Superior temporal gyrus (tissue), 1 donor: Measurements from ENCODE around the gene STXBP5.
A peak's percentile ranks its signal among the peaks of the same experiment; 100 is the strongest.
"Not testable (repeated sequence)": the region's sequence is repeated elsewhere in the genome, so short reads cannot be mapped to it uniquely, and the experiment has no call there.

Experiments
- DNase-seq: peaks from one replicate; pipeline ENCODE4 v3.0.0-alpha.2; 2016; ENCODE audit errors: extremely low spot score

STXBP5 gene

GRCh38 chr6:147245693-147246092 lies 41.5 kb downstream of the STXBP5 start:
- no peak for DNase-seq

DNA sequence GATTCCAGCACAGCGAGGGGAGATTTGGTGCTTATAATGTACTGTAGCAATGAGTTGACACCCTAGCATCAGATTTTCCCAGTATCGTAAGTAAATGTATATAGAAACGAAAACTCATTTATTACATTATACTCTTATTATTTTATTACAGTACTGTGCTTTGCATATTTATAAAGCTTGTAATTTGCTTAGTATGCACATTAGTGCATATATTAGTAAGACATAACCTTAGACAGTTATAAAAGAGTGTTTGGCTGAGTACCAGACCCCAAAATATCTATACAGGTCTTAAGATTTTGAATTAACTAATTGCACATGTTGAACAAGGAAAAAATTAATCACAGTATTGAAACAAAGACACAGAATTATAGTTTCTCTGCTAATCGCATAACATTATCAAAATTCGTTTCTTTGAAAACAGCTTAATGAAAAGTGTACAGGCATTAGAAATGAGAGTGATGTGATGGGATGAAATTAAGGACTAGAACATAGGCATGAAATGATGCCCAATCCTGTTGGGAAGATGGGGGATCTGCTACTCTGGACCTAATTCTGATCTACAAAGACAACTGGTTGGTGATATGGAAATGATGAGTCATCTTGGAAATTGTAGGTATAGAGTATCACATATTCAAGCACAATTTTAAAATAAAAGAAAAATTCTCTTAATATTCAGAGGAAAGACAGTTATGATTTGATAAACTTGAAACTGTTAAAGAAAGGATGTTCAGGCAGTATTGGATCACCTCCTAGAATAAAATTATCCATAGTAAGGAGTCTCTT lies 42.8 kb downstream of the STXBP5 start:
- DNase-seq = no peak

- no peak for DNase-seq
Observed at GRCh38 chr6:147248859-147249258, 44.6 kb downstream of the STXBP5 start.

- no peak for DNase-seq
Observed at GRCh38 chr6:147251072-147251471, 46.9 kb downstream of the STXBP5 start.

DNA sequence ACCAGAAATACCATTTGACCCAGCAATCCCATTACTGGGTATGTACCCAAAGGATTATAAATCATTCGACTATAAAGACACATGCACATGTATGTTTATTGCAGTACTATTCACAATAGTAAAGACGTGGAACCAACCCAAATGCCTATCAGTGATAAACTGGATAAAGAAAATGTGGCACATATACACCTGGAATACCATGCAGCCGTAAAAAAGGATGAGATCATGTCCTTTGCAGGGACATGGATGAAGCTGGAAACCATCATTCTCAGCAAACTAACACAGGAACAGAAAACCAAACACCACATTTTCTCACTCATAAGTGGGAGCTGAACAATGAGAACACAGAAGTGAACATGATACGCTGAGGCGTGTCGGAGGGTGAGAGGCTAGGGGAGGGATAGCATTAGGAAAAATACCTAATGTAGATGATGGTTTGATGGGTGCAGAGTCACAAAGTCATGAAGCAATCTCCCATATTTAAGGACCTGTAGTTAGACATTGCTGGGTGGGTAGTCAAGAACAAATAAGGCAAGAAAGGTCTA lies 50.8 kb downstream of the STXBP5 start:
- DNase-seq = not testable (repeated sequence)

GRCh38 chr6:147255948-147256674 lies 51.9 kb downstream of the STXBP5 start:
- DNase-seq = no peak

GRCh38 chr6:147257760-147258159 lies 53.5 kb downstream of the STXBP5 start:
- DNase-seq = no peak

DNA sequence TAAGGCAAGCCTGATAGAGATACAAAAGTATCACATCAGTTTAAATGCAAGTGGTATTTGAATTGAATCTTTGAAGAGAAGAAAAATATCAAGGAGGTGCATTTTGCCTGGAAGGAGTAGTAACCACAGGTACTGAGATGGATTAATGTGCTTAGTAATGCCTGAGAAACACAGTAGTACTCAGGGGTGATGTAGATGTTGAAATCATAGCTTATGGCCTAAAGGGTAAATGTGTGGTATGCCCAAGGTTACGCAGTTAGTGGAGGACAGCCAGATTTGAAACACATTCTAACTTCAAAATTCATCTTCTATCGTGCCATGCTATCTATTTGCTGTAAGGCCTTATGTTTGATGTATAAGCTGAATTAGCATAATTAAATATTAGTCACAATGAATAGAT lies 55.9 kb downstream of the STXBP5 start:
- DNase-seq = no peak

DNA sequence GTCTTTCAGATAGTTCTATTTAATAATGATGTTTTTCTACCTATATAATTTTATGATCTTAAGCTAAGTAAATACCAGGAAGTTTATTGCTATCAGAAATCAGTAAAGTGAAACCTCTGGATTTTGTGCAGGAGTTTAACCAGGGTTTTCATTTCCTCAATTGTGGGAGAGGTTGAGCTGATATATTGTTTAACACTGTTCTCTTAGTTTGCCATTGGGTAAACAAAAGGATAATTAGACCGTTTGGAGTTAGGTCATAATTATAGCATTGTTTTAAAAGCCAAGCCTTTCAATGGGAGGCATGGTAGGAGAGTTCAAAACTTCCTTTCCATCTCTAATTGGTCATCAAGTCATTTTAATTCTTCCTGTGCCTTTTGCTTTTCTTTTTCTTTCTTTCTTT lies 58.7 kb downstream of the STXBP5 start:
- DNase-seq = no peak

- DNase-seq = no peak
Observed at GRCh38 chr6:147266821-147267220, 62.6 kb downstream of the STXBP5 start.

DNA sequence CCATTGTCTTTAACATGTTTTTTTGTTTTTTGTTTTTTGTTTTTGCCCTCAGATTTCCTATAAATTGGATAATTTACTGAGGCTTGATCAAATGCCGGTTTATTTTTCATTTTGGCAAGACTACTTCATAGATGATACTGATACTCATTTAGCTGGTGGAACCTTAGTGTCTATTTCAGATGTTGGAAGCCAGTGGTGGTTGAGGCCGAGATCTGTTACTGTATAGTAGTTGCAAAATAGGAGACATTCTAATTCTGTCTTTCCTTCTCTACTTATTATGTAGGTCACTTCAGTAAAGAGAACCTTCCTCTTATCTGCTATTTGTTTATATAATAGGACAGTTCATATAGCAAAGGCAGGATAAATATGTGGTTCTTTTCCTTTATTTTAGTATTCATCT lies 63.4 kb downstream of the STXBP5 start:
- DNase-seq = no peak

DNA sequence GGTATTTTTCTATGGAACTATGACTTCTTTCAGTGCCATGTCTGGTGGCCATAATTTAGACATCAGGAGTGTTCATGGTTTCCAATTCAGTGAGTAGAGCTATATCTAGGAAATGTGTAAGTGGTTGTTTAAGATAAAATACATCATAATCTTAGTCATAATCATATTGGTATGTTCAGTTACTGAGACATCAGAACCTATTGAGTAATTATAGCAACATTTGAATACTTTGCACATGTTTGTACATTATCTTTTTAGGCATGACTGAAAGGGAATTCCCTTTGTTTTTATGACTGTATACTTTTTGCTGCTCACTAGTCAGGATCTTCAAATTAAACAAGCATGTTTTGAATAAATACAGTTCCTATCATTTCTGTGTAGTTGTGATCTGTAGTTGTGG lies 64.0 kb downstream of the STXBP5 start:
- no peak for DNase-seq

- DNase-seq = no peak
Observed at GRCh38 chr6:147274012-147274411, 69.8 kb downstream of the STXBP5 start.

DNA sequence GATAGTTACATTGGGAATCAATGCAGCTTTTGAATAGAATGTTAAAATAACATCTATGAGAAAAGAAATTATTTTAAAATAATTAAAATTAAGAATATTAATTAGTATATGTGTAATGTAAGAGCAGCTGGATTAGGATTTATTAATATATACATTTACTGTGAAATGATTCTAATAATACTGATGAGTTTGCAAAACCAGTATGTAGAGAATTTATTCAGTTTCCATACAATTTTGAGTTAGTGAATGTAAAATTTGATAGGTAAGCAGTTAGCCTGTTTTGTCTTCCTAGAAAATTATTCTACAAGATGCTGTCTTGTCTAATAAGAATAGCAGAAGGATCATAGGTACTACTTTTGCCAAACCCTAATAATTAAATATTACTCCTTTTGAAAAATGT lies 70.6 kb downstream of the STXBP5 start:
- DNase-seq = no peak

DNA sequence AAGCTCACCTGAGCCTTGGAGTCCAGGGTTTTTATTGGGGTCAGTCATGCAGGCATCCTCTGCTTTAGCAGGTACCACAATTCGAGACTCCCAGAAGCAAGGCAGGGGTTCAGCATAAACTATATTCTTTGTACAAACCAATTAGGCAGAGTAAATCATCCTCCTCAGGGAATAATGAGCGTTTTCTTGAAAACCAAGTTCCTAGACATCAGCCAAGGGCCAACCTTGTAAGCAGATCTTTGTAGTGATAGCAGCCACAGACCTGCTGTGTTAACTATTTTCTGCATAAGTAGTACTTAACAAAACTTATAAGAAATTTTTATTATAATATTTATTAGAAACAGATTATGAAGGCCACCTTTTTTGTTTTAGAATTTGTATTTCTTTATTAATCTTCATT lies 74.7 kb downstream of the STXBP5 start:
- DNase-seq = no peak

DNA sequence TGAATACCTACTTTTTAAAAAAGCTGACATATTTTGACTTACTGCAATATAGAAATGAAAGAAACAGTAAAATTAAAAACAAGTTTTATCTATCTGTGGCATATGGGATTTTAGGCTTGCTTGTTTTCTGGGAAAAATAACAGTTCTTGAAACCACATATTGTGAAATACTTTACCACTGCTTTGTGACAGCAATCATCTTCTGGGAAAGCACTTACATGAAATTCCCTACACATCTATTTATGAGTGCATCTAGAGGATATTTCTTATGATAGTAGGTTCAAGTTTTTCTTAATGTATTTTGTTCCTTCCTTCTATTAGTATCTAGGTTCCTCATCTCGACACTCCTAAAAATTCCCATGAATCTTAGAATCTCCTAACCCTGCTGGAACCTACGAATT lies 75.2 kb downstream of the STXBP5 start:
- no peak for DNase-seq

GRCh38 chr6:147281895-147282565 lies 77.8 kb downstream of the STXBP5 start:
- no peak for DNase-seq

DNA sequence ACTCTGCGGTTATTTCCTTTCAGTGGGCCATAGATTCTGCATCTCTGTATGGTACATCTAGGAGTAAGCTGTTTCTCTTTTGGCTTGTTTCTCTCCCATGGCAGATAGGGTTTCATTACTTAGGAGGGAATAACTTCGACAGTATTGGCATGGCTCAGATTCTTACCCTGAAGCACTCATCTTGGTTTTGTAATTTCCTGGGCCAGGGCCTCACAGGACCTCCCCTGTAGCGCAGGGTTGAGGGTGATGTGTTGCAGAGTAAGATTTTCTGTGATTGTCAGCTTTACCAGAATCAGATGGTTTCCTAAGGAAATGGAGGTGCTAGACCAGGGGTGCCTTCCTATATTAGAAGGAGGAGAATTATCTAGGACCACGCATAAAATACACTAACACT lies 78.3 kb downstream of the STXBP5 start:
- no peak for DNase-seq

GRCh38 chr6:147283460-147283859 lies 79.2 kb downstream of the STXBP5 start:
- DNase-seq = no peak

DNA sequence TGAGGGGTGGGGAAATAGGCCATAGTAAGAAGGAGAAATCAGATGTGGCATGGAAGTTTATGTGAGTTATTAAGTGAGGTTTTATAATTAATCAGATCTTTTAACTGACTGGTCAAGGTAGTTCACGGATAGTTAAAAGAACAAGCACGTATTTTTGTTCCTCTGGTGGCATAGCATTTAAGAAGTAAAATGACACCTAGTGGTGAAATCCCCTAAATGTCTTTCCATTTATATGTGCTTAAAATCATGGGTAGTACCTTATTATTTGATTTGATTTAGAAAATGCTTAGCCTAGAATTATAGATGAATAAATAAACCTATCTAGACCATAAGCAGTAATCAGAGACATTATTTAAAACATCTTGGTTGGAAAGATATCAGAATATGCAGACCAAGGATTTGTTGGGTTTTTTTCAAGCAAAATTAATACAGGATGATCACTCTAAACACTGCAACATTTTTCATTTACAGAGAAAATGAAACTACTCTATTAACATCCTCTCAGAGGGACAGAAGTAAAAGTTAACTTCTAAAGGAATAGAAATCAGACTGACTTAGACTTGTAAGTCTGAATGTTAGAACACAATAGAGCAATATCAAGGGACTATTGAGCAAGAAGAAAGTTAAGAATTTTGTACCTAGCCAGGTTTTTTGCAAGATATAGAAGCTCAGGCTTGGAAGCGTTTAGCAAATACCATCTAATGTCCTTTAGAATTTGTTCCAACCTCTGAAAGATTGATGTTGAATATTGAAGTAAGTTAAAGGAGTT lies 81.1 kb downstream of the STXBP5 start:
- DNase-seq = peak; percentile 83

- DNase-seq = no peak
Observed at GRCh38 chr6:147287869-147288271, 83.7 kb downstream of the STXBP5 start.

- DNase-seq = no peak
Observed at GRCh38 chr6:147297124-147297523, 92.9 kb downstream of the STXBP5 start.
